ENCODE data around the gene ENO1. TPM values are rescaled to one million over a fixed set of nuclear protein-coding genes. Genes with fewer than 3 reads are reported as not detected.

Gene ENO1
- total RNA-seq, 1 donor = 1,401 TPM

DNA sequence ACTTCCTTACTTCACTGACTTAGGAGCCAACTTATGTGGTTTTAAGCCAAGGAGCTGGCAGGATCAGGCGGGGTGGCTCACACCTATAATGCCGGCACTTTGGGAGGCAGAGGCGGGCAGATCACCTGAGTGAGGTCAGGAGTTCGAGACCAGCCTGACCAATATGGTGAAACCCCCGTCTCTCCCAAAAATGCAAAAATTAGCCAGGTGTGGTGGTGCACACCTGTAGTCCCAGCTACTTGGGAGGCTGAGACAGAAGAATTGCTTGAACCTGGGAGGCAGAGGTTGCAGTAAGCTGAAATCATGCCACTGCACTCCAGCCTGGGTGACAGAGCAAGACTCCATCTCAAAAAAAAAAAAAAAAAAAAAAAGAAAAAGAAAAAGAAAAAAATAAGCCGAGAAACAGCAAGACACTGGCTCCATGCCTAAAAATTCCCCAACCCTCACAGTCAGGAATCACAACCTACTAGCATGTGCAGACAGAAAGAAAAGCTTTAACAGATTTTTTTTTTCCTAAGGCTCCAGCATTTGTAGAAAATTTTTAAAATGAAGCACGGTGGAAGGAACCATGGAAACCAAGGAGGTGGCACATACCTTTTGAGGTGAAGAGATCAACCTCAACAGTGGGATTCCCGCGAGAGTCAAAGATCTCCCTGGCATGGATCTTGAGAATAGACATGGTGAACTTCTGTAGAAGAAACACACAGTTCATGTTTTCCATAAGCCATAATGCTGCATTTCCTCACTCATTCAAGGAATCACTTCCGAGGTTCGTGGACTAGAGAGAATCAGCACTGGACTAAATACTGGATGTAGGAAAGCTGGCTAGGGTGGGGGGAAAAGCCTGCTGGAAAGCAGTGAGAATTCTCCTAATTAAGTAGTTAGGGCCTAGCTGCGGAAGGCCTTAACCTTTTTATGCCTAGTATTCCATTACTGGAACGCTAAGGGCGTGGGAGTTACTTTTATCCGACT, 4.0 kb downstream of the ENO1 start:
- H3K4me3 ChIP-seq (ENCODE audit: low read depth, low read length) = no peak overlapping the region
- DNase-seq (ENCODE audit: low read depth) = peak; percentile 43
- TF ChIP-seq, protein P1, sequence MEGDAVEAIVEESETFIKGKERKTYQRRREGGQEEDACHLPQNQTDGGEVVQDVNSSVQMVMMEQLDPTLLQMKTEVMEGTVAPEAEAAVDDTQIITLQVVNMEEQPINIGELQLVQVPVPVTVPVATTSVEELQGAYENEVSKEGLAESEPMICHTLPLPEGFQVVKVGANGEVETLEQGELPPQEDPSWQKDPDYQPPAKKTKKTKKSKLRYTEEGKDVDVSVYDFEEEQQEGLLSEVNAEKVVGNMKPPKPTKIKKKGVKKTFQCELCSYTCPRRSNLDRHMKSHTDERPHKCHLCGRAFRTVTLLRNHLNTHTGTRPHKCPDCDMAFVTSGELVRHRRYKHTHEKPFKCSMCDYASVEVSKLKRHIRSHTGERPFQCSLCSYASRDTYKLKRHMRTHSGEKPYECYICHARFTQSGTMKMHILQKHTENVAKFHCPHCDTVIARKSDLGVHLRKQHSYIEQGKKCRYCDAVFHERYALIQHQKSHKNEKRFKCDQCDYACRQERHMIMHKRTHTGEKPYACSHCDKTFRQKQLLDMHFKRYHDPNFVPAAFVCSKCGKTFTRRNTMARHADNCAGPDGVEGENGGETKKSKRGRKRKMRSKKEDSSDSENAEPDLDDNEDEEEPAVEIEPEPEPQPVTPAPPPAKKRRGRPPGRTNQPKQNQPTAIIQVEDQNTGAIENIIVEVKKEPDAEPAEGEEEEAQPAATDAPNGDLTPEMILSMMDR (IDR thresholded peaks at IDR 0.05; ENCODE audit: insufficient read depth, low read depth, low read length) = no peak

DNA sequence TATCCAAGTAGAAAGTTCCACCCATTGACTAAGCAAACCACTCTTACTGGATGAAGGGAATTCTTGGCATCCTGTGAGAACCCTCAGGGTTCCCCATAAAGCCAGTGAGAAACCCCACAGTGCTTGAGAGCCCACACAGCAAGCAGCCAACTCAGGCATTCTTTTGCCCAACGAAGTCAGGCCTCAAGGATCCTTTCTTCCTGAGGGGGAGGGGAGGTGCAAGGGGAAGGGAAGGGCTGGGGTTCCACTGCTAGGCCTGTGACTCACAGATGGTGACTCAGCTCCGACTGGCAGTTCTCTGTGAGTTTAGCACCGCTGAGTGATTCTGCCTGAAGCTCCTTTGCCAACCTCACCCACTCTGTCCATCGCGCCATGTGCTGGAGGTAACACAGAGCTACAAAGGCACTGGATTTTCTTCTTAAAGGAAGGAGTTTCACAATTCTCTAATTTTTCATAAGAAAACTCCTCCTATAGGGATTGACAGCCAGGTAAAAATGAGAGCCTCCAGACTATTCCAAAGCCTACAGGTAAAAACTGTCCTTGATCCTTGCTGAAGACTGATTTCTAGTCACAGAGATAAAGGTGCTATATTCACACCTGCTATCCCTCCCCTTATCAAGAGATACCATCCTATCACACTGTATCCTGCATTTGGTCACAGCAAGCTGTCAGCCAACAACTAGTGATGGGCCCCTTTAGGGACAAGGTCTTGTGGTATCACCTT, 4.8 kb downstream of the ENO1 start:
- peak; percentile 97 for DNase-seq (ENCODE audit: low read depth)
- H3K4me3 ChIP-seq (ENCODE audit: low read depth, low read length) = no peak overlapping the region
- TF ChIP-seq, protein P1 (IDR thresholded peaks at IDR 0.05; ENCODE audit: insufficient read depth, low read depth, low read length) = no peak

DNA sequence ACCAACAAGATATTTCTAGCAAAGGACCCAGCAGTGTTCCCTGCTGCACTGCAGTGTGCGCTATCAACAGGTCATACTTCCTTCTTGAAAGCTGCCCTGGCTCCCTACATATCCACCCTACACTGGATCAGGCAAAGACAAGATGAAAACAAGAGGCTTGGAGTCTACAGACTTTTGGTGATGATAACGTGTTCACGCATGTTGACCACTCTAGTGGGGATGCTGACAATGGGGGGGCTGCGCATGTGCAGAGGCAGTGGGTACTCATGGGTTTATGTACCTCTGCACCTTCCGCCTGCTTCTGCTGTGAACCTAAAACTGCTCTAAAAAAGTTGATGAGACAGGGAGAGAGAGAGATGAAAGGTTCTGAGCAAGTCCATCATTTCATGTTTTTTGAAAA, 5.5 kb downstream of the ENO1 start:
- no peak for DNase-seq (ENCODE audit: low read depth)
- H3K4me3 ChIP-seq (ENCODE audit: low read depth, low read length) = no peak overlapping the region
- TF ChIP-seq, protein P1 (IDR thresholded peaks at IDR 0.05; ENCODE audit: insufficient read depth, low read depth, low read length) = no peak

DNA sequence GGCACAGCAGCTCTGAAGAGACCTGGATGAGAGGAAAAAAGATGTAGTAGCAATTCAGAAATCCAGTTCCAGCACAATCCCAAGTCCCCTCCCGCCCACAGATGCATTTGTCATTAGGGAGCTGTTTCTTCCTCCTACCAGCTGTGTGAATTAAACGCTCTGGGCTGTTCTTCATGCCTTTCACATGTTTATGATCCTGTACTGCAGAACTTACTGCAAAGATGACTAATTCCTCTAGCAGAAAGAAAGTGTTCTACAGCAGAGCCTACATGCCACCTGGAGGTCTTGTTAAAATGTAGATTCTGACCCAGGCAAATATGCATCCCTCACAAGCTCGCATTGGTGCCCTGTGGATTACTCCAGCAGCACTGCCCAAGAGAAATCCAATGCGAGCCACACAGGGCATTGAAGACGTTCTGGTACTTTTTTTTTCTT, 6.5 kb downstream of the ENO1 start:
- TF ChIP-seq, protein P1 (IDR thresholded peaks at IDR 0.05; ENCODE audit: insufficient read depth, low read depth, low read length) = no peak
- no peak overlapping the region for H3K4me3 ChIP-seq (ENCODE audit: low read depth, low read length)
- DNase-seq (ENCODE audit: low read depth) = peak; percentile 61

DNA sequence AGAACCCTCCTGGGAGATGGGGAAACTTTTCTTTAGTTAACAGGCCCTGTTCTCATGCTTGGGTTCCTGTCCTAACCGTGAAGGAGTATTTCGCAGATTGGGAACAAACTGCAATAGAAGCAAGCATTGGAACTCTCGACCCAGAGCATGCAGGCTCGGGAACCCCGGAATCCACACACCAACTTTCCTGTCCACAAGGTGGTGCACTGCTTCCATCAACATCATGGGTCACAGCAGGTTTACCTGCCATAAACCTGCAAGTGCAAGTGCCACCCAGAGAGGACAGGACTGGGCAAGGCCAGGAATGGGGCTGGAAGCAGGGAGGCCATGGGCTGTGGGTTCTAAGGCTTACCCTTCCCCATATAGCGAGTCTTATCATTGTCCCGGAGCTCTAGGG, 6.9 kb downstream of the ENO1 start:
- no peak for DNase-seq (ENCODE audit: low read depth)
- no peak overlapping the region for H3K4me3 ChIP-seq (ENCODE audit: low read depth, low read length)
- TF ChIP-seq, protein P1 (IDR thresholded peaks at IDR 0.05; ENCODE audit: insufficient read depth, low read depth, low read length) = peak; percentile 36

DNA sequence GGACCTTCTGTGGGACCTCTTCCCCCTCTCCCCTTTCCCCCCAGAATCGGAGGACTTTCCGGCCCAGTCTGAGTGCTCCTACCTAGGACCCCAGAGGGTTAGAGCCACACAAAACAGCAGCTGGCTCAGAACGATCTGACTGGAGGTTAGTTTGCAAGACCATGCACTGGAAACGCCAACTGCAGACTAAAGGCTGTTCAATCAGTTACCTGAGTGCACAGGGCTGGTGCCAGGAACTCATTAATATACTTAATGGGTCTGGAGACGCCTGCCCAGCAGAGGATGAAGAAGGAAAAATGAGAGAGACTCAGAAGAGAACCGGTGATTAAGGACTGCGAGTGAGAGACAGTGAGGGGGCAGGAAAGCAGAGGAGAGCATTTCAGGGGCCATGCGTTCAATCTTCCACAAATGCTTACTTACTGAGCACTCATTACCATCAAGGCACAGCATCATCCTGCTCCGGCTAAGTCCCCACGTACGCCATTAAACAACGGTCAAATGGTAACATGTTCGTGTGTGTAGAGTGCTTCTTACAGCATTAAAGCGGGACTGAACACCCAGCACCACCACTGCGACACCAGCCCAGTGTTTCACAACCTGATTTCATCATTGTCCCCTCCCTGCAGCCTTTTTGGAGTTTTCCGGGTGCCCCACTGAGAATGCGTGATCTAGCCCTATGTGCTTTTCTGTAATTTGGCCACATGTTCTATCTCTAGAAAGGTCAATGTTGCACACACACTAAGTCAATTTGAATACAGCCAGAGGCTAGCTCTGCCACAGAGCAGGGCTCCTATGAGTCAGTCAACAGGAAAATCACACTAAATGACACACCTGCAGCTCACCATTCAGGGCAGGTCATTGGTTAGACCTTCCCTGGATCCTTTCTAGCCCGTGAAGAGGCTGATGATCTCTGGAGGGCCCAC, 7.6 kb downstream of the ENO1 start:
- H3K4me3 ChIP-seq (ENCODE audit: low read depth, low read length) = no peak overlapping the region
- TF ChIP-seq, protein P1 (IDR thresholded peaks at IDR 0.05; ENCODE audit: insufficient read depth, low read depth, low read length) = no peak
- DNase-seq (ENCODE audit: low read depth) = no peak
